IMR-90 (cell line): ENCODE measurements around the gene NUP210. TPM values are rescaled to one million over a fixed set of nuclear protein-coding genes. Genes with fewer than 3 reads are reported as not detected.

ENCODE experiments used
- ATAC-seq: fragments of 200-7000 bp; cut with Tn5 transposase; 2 replicates; pipeline ENCODE4 v1.9.1; 2020; ENCODE audit warnings: low read depth, mild to moderate bottlenecking, moderate library complexity
- BruUV-seq: library from RNA; stranded (reverse); fragments of 400-500 nt; replicated peaks from 2 replicates; lab custom pipeline; 2021; lab: Mats Ljungman, UMichigan
- CTCF ChIA-PET: fragments of 300-600 bp; formaldehyde crosslinking; extraction: SDS; loops from one replicate; lab custom pipeline; 2021; ENCODE audit warnings: antibody characterized with exemption; lab: Yijun Ruan, JAX
- POLR2A ChIA-PET: fragments of 300-600 bp; sonication (Branson Sonifier 250); formaldehyde crosslinking; loops from one replicate; lab custom pipeline; 2022; ENCODE audit warnings: antibody characterized with exemption; ENCODE audit not compliant: unreplicated experiment; lab: Charles Lee
- DNase-seq: peaks from one replicate; pipeline ENCODE4 v3.0.0; 2013
- H2AFZ ChIP-seq: replicated peaks from 2 replicates; pipeline ENCODE3; 2013; ENCODE audit warnings: low read length, mild to moderate bottlenecking; ENCODE audit not compliant: poor library complexity
- H2AK5ac ChIP-seq: 2 replicates; pipeline ENCODE4 v1.6.1; 2013; ENCODE audit warnings: low read depth, low read length, inconsistent platforms
- H2AK9ac ChIP-seq: replicated peaks from 2 replicates; pipeline ENCODE3; 2013; ENCODE audit warnings: mild to moderate bottlenecking, low read depth, low read length, moderate library complexity; ENCODE audit not compliant: poor library complexity
- H2BK120ac ChIP-seq: 2 replicates; pipeline ENCODE4 v1.6.1; 2013; ENCODE audit warnings: low read depth, low read length, inconsistent platforms
- H2BK15ac ChIP-seq: 3 replicates; pipeline ENCODE4 v1.6.1; 2013; ENCODE audit warnings: low read depth, low read length, inconsistent platforms
- H2BK20ac ChIP-seq: 2 replicates; pipeline ENCODE4 v1.6.1; 2013; ENCODE audit warnings: low read depth, mild to moderate bottlenecking, inconsistent platforms, low read length, moderate library complexity
- H2BK5ac ChIP-seq: 2 replicates; pipeline ENCODE4 v1.6.1; 2013; ENCODE audit warnings: mild to moderate bottlenecking, low read depth, low read length, inconsistent platforms; ENCODE audit not compliant: poor library complexity, severe bottlenecking
- H3K14ac ChIP-seq: replicated peaks from 2 replicates; pipeline ENCODE4 v1.6.1; 2013; ENCODE audit warnings: low read depth, low read length, inconsistent platforms
- H3K18ac ChIP-seq: 2 replicates; pipeline ENCODE4 v1.6.1; 2013; ENCODE audit warnings: low read depth, low read length, control low read depth
- H3K23ac ChIP-seq: 2 replicates; pipeline ENCODE4 v1.6.1; 2013; ENCODE audit warnings: low read depth, low read length, inconsistent platforms
- H3K27ac ChIP-seq: 2 replicates; pipeline ENCODE4 v1.5.1; 2013; ENCODE audit warnings: mild to moderate bottlenecking, control low read depth, low read length; ENCODE audit not compliant: insufficient read depth
- H3K27me3 ChIP-seq: 2 replicates; pipeline ENCODE4 v1.6.1; 2013; ENCODE audit warnings: low read length; ENCODE audit not compliant: control insufficient read depth, insufficient read depth
- H3K36me3 ChIP-seq: 2 replicates; pipeline ENCODE4 v1.6.1; 2013; ENCODE audit warnings: low read length, mixed read lengths; ENCODE audit not compliant: control insufficient read depth, insufficient read depth
- H3K4ac ChIP-seq: 2 replicates; pipeline ENCODE4 v1.6.1; 2013; ENCODE audit warnings: low read depth, low read length, inconsistent platforms
- H3K4me1 ChIP-seq: 2 replicates; pipeline ENCODE4 v1.6.1; 2013; ENCODE audit warnings: low read length, mixed read lengths; ENCODE audit not compliant: control insufficient read depth, insufficient read depth
- H3K4me2 ChIP-seq: 2 replicates; pipeline ENCODE4 v1.6.1; 2013; ENCODE audit warnings: low read depth, mild to moderate bottlenecking, control low read depth, low read length, moderate library complexity
- H3K4me3 ChIP-seq: 2 replicates; pipeline ENCODE4 v1.5.1; 2013; ENCODE audit warnings: low read depth, mild to moderate bottlenecking, control low read depth, low read length, moderate library complexity; ENCODE audit not compliant: insufficient read depth
- H3K56ac ChIP-seq: 2 replicates; pipeline ENCODE4 v1.6.1; 2013; ENCODE audit warnings: low read length, inconsistent platforms; ENCODE audit not compliant: insufficient read depth; ENCODE audit errors: extremely low read depth
- H3K79me1 ChIP-seq, 2 experiments: 2 replicates each; pipeline ENCODE4 v1.6.1; 2013; ENCODE audit warnings: low read length in 2 of 2, inconsistent platforms in 1 of 2, low read depth in 1 of 2
- H3K9ac ChIP-seq: 2 replicates; pipeline ENCODE4 v1.6.1; 2013; ENCODE audit warnings: low read depth, low read length, control low read depth
- H3K9me1 ChIP-seq: 2 replicates; pipeline ENCODE4 v1.6.1; 2013; ENCODE audit warnings: low read length, inconsistent platforms; ENCODE audit not compliant: insufficient read depth
- H3K9me3 ChIP-seq: 2 replicates; pipeline ENCODE4 v1.6.1; 2013; ENCODE audit warnings: low read length; ENCODE audit not compliant: control insufficient read depth, insufficient read depth
- H4K20me1 ChIP-seq: 2 replicates; pipeline ENCODE4 v1.6.1; 2013; ENCODE audit warnings: low read length, inconsistent platforms; ENCODE audit not compliant: insufficient read depth
- H4K5ac ChIP-seq: 2 replicates; pipeline ENCODE4 v1.6.1; 2013; ENCODE audit warnings: mild to moderate bottlenecking, low read depth, low read length, control low read depth
- H4K8ac ChIP-seq, 2 experiments: 2 replicates each; pipeline ENCODE4 v1.6.1; 2013; ENCODE audit warnings: low read depth in 2 of 2, low read length in 2 of 2, control low read depth in 1 of 2, inconsistent platforms in 1 of 2
- H4K91ac ChIP-seq: 2 replicates; pipeline ENCODE4 v1.6.1; 2013; ENCODE audit warnings: low read depth, low read length, inconsistent platforms; ENCODE audit not compliant: insufficient read depth
- BHLHE40 ChIP-seq: fragments of 150-350 bp; IDR thresholded peaks from 2 replicates; pipeline ENCODE4 v1.6.1; 2016; ENCODE audit warnings: mild to moderate bottlenecking, low read depth, low read length
- CEBPB ChIP-seq: IDR thresholded peaks from 2 replicates; pipeline ENCODE4 v1.6.1; 2012; ENCODE audit warnings: low read depth, low read length, improper control_type of control experiment
- CHD1 ChIP-seq: IDR thresholded peaks from 2 replicates; pipeline ENCODE4 v1.6.1; 2012; ENCODE audit warnings: low read depth, low read length, improper control_type of control experiment
- FOS ChIP-seq: fragments of 150-350 bp; IDR thresholded peaks from 2 replicates; pipeline ENCODE4 v1.6.1; 2016; ENCODE audit warnings: low read depth, low read length
- MAFK ChIP-seq: IDR thresholded peaks from 2 replicates; pipeline ENCODE4 v1.6.1; 2012; ENCODE audit warnings: low read depth, low read length, improper control_type of control experiment
- MAZ ChIP-seq: IDR thresholded peaks from 2 replicates; pipeline ENCODE4 v1.6.1; 2012; ENCODE audit warnings: low read depth, mild to moderate bottlenecking, low read length, improper control_type of control experiment, moderate library complexity, borderline replicate concordance
- MXI1 ChIP-seq: IDR thresholded peaks from 2 replicates; pipeline ENCODE4 v1.6.1; 2012; ENCODE audit warnings: low read depth, mild to moderate bottlenecking, low read length, moderate library complexity, borderline replicate concordance
- NFE2L2 ChIP-seq: fragments of 150-350 bp; IDR thresholded peaks from 2 replicates; pipeline ENCODE4 v1.6.1; 2016; ENCODE audit warnings: low read depth, mild to moderate bottlenecking, low read length
- POLR2A ChIP-seq: IDR thresholded peaks from 2 replicates; pipeline ENCODE4 v1.6.1; 2012; ENCODE audit warnings: mild to moderate bottlenecking, low read depth, low read length
- RAD21 ChIP-seq: IDR thresholded peaks from 2 replicates; pipeline ENCODE4 v1.6.1; 2012; ENCODE audit warnings: low read length, improper control_type of control experiment
- RCOR1 ChIP-seq: IDR thresholded peaks from 2 replicates; pipeline ENCODE4 v1.6.1; 2012; ENCODE audit warnings: mild to moderate bottlenecking, low read length, improper control_type of control experiment; ENCODE audit not compliant: insufficient replicate concordance
- RFX5 ChIP-seq: IDR thresholded peaks from 2 replicates; pipeline ENCODE4 v1.8.0; 2012; ENCODE audit warnings: low read depth, mild to moderate bottlenecking, low read length, moderate library complexity
- SMC3 ChIP-seq: fragments of 150-350 bp; IDR thresholded peaks from 2 replicates; pipeline ENCODE4 v1.6.1; 2016; ENCODE audit warnings: low read depth, mild to moderate bottlenecking, antibody characterized with exemption, low read length, moderate library complexity
- WGBS, 2 experiments: methylation state at CpG; one replicate each; pipeline versions ENCODE4 v1.1.5 to v1.1.7; 2013; ENCODE audit warnings: missing lambda C conversion rate in 2 of 2; ENCODE audit not compliant: insufficient read length in 1 of 2; ENCODE audit errors: extremely low coverage in 2 of 2; 5-methylcytosine and 5-hydroxymethylcytosine counted together
- dilution Hi-C: fragments of 300-500 bp; cut with HindIII; formaldehyde crosslinking; loops from one replicate; pipeline ENCODE4 v1.14.3; 2018; ENCODE audit warnings: low sequenced_read_pairs; ENCODE audit not compliant: unreplicated experiment
- in situ Hi-C: fragments of 300-500 bp; cut with MboI; formaldehyde crosslinking; loops from 3 replicates; pipeline ENCODE4 v1.14.3; 2019; ENCODE audit warnings: low sequenced_read_pairs, inconsistent platforms, mixed read lengths
- intact Hi-C: fragments of 100-400 bp; cut with micrococcal nuclease; formaldehyde crosslinking; loops from 2 replicates; pipeline ENCODE4 v1.10.0; 2022
- polyA plus RNA-seq, 3 experiments: library from polyadenylated mRNA; depleted of rRNA; stranded (reverse); fragments of >200 nt; gene quantifications; 2 replicates each; pipeline ENCODE4 v1.2.3, GENCODE V29; 2012; ENCODE audit warnings: low replicate concordance in 1 of 3
- total RNA-seq: library from RNA; depleted of rRNA; stranded (reverse); fragments of >200 nt; gene quantifications from 2 replicates; pipeline ENCODE4 v1.2.3, GENCODE V29; 2012
- TF ChIP-seq, protein P1 (sequence below): fragments of 150-350 bp; IDR thresholded peaks from 2 replicates; pipeline ENCODE4 v1.6.1; 2016; ENCODE audit warnings: low read depth, mild to moderate bottlenecking, low read length, moderate library complexity, borderline replicate concordance
- TF ChIP-seq, protein P2 (sequence below): fragments of 150-350 bp; IDR thresholded peaks from 2 replicates; pipeline ENCODE4 v1.6.1; 2017; ENCODE audit warnings: mild to moderate bottlenecking, antibody characterized with exemption, low read length, low read depth
- TF ChIP-seq, protein P3 (sequence below): conservative IDR thresholded peaks from 2 replicates; pipeline ENCODE4 v1.5.1; 2012; ENCODE audit warnings: mild to moderate bottlenecking, low read depth, low read length, improper control_type of control experiment

Gene NUP210
- total and polyA plus RNA-seq, 2 of the 4 experiments (the other 2 are of a cell fraction), result under 0.01 to 0.03 TPM

DNA sequence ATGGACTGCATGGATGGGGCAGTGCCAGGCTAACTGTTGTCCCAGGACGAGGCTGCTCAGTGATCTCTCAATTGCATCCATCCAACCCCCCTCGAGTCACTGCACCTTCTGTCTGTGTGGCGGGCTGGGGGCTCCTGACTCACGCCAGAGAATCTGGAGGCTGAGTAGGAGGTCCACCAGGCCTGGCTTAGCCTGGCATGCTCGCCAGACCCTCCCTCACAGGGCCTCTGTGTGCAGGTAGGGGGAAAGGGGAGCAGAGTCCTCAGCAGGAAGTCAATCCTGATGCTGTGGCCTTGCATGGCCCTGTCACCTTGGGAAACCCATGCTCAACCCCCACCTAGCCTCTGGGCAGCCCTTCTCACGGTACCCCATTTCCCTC is 140.6 kb downstream of the NUP210 start:
- H4K5ac ChIP-seq, result no peak overlapping the region
- no peak overlapping the region for H3K4me2 ChIP-seq
- TF ChIP-seq RFX5, result no peak
- no peak for TF ChIP-seq MAZ
- no peak for TF ChIP-seq RAD21
- no peak for TF ChIP-seq CEBPB
- TF ChIP-seq, protein P1, sequence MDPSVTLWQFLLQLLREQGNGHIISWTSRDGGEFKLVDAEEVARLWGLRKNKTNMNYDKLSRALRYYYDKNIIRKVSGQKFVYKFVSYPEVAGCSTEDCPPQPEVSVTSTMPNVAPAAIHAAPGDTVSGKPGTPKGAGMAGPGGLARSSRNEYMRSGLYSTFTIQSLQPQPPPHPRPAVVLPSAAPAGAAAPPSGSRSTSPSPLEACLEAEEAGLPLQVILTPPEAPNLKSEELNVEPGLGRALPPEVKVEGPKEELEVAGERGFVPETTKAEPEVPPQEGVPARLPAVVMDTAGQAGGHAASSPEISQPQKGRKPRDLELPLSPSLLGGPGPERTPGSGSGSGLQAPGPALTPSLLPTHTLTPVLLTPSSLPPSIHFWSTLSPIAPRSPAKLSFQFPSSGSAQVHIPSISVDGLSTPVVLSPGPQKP, result no peak
- no peak for TF ChIP-seq SMC3
- TF ChIP-seq CHD1, result no peak
- TF ChIP-seq MXI1, result no peak
- TF ChIP-seq BHLHE40, result no peak
- TF ChIP-seq, protein P2, sequence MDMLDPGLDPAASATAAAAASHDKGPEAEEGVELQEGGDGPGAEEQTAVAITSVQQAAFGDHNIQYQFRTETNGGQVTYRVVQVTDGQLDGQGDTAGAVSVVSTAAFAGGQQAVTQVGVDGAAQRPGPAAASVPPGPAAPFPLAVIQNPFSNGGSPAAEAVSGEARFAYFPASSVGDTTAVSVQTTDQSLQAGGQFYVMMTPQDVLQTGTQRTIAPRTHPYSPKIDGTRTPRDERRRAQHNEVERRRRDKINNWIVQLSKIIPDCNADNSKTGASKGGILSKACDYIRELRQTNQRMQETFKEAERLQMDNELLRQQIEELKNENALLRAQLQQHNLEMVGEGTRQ, result no peak
- TF ChIP-seq POLR2A, result no peak
- TF ChIP-seq RCOR1, result no peak
- TF ChIP-seq, protein P3, sequence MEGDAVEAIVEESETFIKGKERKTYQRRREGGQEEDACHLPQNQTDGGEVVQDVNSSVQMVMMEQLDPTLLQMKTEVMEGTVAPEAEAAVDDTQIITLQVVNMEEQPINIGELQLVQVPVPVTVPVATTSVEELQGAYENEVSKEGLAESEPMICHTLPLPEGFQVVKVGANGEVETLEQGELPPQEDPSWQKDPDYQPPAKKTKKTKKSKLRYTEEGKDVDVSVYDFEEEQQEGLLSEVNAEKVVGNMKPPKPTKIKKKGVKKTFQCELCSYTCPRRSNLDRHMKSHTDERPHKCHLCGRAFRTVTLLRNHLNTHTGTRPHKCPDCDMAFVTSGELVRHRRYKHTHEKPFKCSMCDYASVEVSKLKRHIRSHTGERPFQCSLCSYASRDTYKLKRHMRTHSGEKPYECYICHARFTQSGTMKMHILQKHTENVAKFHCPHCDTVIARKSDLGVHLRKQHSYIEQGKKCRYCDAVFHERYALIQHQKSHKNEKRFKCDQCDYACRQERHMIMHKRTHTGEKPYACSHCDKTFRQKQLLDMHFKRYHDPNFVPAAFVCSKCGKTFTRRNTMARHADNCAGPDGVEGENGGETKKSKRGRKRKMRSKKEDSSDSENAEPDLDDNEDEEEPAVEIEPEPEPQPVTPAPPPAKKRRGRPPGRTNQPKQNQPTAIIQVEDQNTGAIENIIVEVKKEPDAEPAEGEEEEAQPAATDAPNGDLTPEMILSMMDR, result no peak
- TF ChIP-seq MAFK, result no peak
- TF ChIP-seq FOS, result no peak
- no peak for TF ChIP-seq NFE2L2
- no peak overlapping the region for H4K91ac ChIP-seq
- H3K27ac ChIP-seq, result no peak overlapping the region
- POLR2A ChIA-PET, result no interaction called here
- DNase-seq, result no peak
- H4K20me1 ChIP-seq, result no peaks in the 10 kb centered on the region
- no peak overlapping the region for H2BK120ac ChIP-seq
- no peak overlapping the region for H2AK5ac ChIP-seq
- H2AFZ ChIP-seq, result no peak overlapping the region
- H2BK20ac ChIP-seq, result no peak overlapping the region
- dilution Hi-C loops, result no loop called here
- WGBS, 2 experiments, result 47% methylated on average over 3 of the region's 6 CpGs; no CpG with 5 or more reads in 1 of the 2 experiments
- H3K9me3 ChIP-seq, result peaks cover 10% of the 10 kb centered on the region
- no peak overlapping the region for H3K4me3 ChIP-seq
- no peaks in the 10 kb centered on the region for H3K79me1 ChIP-seq
- CTCF ChIA-PET, result no interaction called here
- no peak overlapping the region for H3K56ac ChIP-seq
- peaks cover 1% of the 10 kb centered on the region; the same call in 1 of the 2 replicates for H3K36me3 ChIP-seq
- no peak overlapping the region for H2AK9ac ChIP-seq
- H2BK5ac ChIP-seq, result no peak overlapping the region
- no peak overlapping the region for H3K9ac ChIP-seq
- in situ Hi-C loops, result no loop called here
- no peak overlapping the region for H3K14ac ChIP-seq
- H2BK15ac ChIP-seq, result no peak overlapping the region
- H3K4me1 ChIP-seq, result no peaks in the 10 kb centered on the region
- no peak overlapping the region for H3K18ac ChIP-seq
- H3K27me3 ChIP-seq, result peaks cover 69% of the 10 kb centered on the region
- intact Hi-C loops, result no loop called here
- BruUV-seq, result no TSS peak
- no peaks in the 10 kb centered on the region for H3K9me1 ChIP-seq
- no peak for ATAC-seq
- H3K4ac ChIP-seq, result no peak overlapping the region
- no peak overlapping the region for H4K8ac ChIP-seq
- H3K23ac ChIP-seq, result no peak overlapping the region
